ENCODE results near the gene NEK7.
A peak's percentile ranks its signal among the peaks of the same experiment; 100 is the strongest.

The NEK7 gene

GRCh38 chr1:198156111-198156744 lies 570 bp upstream of the NEK7 start:
- peak overlapping the region; percentile 82 for H3K4me3 ChIP-seq (ENCODE audit: low read depth, low read length)
- DNase-seq (ENCODE audit: low read depth): peak; percentile 89
- TF ChIP-seq, protein P1, sequence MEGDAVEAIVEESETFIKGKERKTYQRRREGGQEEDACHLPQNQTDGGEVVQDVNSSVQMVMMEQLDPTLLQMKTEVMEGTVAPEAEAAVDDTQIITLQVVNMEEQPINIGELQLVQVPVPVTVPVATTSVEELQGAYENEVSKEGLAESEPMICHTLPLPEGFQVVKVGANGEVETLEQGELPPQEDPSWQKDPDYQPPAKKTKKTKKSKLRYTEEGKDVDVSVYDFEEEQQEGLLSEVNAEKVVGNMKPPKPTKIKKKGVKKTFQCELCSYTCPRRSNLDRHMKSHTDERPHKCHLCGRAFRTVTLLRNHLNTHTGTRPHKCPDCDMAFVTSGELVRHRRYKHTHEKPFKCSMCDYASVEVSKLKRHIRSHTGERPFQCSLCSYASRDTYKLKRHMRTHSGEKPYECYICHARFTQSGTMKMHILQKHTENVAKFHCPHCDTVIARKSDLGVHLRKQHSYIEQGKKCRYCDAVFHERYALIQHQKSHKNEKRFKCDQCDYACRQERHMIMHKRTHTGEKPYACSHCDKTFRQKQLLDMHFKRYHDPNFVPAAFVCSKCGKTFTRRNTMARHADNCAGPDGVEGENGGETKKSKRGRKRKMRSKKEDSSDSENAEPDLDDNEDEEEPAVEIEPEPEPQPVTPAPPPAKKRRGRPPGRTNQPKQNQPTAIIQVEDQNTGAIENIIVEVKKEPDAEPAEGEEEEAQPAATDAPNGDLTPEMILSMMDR (conservative IDR thresholded peaks at IDR 0.05; ENCODE audit: low read depth, low read length): peak; percentile 91

DNA sequence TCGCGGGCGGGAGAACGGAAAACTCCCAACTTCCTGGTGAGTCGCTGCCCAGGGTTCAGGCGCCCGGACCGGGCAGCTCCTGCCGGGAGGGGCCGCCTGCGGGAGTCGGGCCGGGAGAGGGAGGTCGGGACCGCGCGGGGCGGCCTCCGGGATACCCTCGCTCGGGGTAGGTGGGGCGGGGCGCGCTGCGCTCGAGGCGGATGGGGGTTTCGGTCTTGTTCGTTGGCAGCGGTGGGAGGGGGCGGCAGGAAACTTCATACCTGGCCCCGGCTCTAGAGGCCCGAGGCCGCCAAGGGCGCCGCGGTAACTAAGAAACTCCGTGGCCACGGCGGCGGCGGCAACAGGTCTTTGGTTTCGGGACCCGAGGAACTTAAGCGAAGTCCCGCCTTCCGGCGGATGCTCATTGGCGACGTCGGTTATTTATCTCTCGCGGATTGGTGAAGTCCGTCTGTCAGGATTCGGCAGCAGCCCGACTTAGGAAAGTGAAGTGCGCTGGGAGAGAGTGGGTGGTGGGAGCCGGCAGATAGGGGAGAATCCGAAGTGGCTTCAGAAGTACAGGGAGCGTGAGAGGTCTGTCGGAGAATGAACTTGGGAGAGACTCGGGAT lies 546 bp downstream of the NEK7 start:
- TF ChIP-seq, protein P1 (conservative IDR thresholded peaks at IDR 0.05; ENCODE audit: low read depth, low read length): no peak
- peak; percentile 97 for DNase-seq (ENCODE audit: low read depth)
- H3K4me3 ChIP-seq (ENCODE audit: low read depth, low read length): peak overlapping the region; percentile 82

DNA sequence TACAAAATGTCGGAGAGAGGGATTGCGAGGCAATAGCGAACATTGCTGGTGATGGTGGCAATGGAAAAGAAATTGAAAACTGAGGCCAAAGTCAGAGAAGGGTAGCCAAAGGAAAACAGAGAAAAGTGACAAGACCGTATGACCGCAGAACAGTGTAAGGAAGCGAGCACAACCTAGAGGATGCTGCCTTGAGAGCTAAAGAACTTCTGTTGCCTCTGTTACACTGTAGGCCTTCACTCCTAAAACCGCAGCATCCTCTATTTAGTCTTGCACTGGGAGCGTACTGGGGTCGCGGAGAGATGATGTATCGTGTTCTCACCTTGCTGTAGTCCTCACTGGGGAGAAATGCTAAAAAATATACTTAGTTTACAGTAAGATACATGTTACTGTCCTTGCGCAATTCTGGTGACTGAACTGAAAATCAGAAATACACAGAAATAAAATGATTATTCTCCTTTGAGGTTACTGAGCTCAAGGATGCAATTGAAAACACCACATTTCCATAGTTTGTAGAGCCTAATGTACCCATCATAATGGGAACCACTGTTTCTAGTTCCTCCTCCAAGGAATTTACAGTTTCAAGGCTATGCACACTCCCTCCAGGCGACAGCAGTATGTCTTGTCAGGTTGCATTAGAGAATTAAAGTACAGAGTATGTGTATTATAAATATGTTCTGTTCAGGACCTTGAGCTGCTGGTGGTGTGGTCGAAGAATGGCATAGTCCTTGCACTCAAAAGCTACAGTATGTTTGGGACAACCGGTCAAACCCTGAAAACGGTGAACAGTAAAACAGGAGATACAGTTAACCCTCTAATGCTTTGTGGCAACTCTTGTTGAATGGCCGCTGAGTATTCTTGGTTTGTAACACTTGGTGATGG lies 1.3 kb downstream of the NEK7 start:
- peak overlapping the region; percentile 82 for H3K4me3 ChIP-seq (ENCODE audit: low read depth, low read length)
- TF ChIP-seq, protein P1 (conservative IDR thresholded peaks at IDR 0.05; ENCODE audit: low read depth, low read length): no peak
- DNase-seq (ENCODE audit: low read depth): peak; percentile 60

DNA sequence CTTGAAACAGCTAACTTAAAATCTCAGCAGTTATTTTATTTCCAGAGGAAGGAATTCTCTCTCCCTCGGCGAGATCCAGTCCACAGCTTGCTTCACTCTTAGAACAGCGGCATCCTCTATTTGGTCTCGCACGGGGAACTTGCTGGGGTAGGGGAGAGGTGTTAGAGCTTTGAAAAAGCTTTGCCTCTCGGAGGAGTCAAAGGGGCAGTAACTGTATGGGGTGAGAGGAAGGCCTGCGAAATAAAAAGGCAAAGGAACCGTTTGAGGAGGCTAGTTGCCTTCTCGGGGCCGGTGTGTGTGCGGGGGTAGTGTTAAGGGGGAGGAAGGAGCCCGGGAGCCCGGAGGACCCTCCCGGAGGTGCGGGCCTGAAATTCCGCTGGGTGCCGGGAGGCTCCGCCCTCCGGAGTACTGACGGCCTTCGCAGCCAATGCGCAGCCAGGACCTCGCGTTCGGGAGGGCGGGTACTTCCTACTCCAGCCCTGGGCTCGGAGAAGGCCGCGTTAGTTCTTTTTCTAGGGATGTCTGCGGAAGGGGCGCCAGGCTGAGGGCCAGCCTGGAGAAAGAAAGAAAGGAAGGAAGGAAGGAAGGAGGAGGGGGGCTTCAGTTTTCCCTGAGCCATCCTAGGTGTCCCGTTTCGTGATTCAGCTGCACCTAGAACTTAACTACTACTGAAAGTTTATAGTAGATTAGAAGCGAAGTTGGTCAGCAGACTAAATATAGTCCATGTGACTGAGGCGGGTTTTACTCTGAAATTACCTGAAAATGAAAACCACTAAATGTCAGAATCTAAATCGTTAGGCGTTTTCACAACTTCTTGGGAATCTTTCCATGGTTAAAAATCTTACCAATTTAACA lies 2.2 kb downstream of the NEK7 start:
- H3K4me3 ChIP-seq (ENCODE audit: low read depth, low read length): peak overlapping the region; percentile 82
- TF ChIP-seq, protein P1 (conservative IDR thresholded peaks at IDR 0.05; ENCODE audit: low read depth, low read length): no peak
- peak; percentile 93 for DNase-seq (ENCODE audit: low read depth)

GRCh38 chr1:198160222-198160621 lies 3.4 kb downstream of the NEK7 start:
- TF ChIP-seq, protein P1 (conservative IDR thresholded peaks at IDR 0.05; ENCODE audit: low read depth, low read length): no peak
- H3K4me3 ChIP-seq (ENCODE audit: low read depth, low read length): no peak overlapping the region
- no peak for DNase-seq (ENCODE audit: low read depth)

DNA sequence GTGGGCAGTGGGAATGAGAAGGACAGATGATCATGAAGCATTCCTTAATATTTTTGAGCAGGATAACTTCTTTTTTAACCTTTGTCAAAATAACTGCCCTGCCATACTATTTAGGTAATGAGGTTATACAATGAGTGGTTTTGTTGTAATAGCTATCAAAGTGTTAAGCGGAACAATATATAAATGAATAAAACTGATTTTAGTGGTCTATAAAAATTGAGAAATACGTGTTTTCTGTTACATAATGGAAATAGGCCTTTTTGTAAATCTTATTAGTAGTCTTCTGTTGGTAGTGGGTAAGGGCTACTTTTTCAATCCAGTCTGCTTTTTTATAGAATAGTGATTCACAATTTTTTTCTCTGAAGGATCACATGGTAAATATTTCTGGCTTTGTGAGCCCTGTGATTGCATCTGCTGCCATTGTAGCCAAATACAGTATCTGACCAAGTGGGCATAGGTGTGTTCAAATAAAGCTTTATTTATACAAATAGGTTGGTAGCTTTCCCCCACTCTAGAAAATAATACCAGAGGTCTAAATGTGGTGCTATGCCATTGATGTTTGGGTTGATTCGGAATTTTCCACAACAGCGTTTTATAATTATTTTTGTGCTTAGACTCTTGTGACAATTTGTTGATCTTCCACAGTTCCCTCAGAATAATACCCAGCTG lies 4.3 kb downstream of the NEK7 start:
- TF ChIP-seq, protein P1 (conservative IDR thresholded peaks at IDR 0.05; ENCODE audit: low read depth, low read length): no peak
- no peak for DNase-seq (ENCODE audit: low read depth)
- H3K4me3 ChIP-seq (ENCODE audit: low read depth, low read length): no peak overlapping the region
